MV-4-11 (cell line): Measurements from ENCODE around the gene SMYD2.
"Not testable (repeated sequence)": the region's sequence is repeated elsewhere in the genome, so short reads cannot be mapped to it uniquely, and the experiment has no call there.

Experiments
- DNase-seq: peaks from one replicate; lab custom pipeline; 2025; lab: John Stamatoyannopoulos, UW

SMYD2 gene

GRCh38 chr1:214271995-214272731 lies 8.8 kb upstream of the SMYD2 start:
- DNase-seq: no peak

- no peak for DNase-seq
Observed at GRCh38 chr1:214272964-214273533, 7.9 kb upstream of the SMYD2 start.

GRCh38 chr1:214275700-214276099 lies 5.3 kb upstream of the SMYD2 start:
- not testable (repeated sequence) for DNase-seq

- DNase-seq: no peak
Observed at GRCh38 chr1:214276786-214277185, 4.2 kb upstream of the SMYD2 start.

- DNase-seq: no peak
Observed at GRCh38 chr1:214277704-214278635, 3.0 kb upstream of the SMYD2 start.

- peak; percentile 29 for DNase-seq
Observed at GRCh38 chr1:214280386-214281020, 456 bp upstream of the SMYD2 start.

GRCh38 chr1:214281720-214282629 lies 1.0 kb downstream of the SMYD2 start:
- DNase-seq: peak; percentile 25

- DNase-seq: no peak
Observed at GRCh38 chr1:214282630-214283242, 1.8 kb downstream of the SMYD2 start.

- no peak for DNase-seq
Observed at GRCh38 chr1:214285610-214286440, 4.9 kb downstream of the SMYD2 start.

GRCh38 chr1:214287884-214288283 lies 6.9 kb downstream of the SMYD2 start:
- no peak for DNase-seq

GRCh38 chr1:214289574-214290272 lies 8.8 kb downstream of the SMYD2 start:
- DNase-seq: no peak

- DNase-seq: no peak
Observed at GRCh38 chr1:214290424-214291037, 9.6 kb downstream of the SMYD2 start.

GRCh38 chr1:214292322-214292721 lies 11.4 kb downstream of the SMYD2 start:
- peak; percentile 64 for DNase-seq

GRCh38 chr1:214295934-214296333 lies 15.0 kb downstream of the SMYD2 start:
- DNase-seq: no peak

- no peak for DNase-seq
Observed at GRCh38 chr1:214296860-214297745, 16.1 kb downstream of the SMYD2 start.

GRCh38 chr1:214300149-214300780 lies 19.3 kb downstream of the SMYD2 start:
- DNase-seq: no peak

GRCh38 chr1:214301526-214301925 lies 20.6 kb downstream of the SMYD2 start:
- no peak for DNase-seq
